Activated T-cell treated with anti-CD3 and anti-CD28 coated beads, Interleukin-2, amount 50 U/mL, for 72 hours (primary cell): ENCODE measurements around the gene TEX264. TPM values are rescaled to one million over a fixed set of nuclear protein-coding genes. Genes with fewer than 3 reads are reported as not detected.

Source experiments
- ATAC-seq, 2 donors: fragments of 150-1000 bp; cut with Tn5 transposase; replicated peaks in 1 of 2; 2 replicates each; pipeline ENCODE4 v1.10.0; 2021; ENCODE audit warnings: moderate library complexity in 2 of 2, mild to moderate bottlenecking in 1 of 2
- DNase-seq, 2 donors: peaks; one replicate each; pipeline ENCODE4 v3.0.0; 2021 to 2022; ENCODE audit warnings: mixed read lengths in 1 of 2
- H3K27ac Mint-ChIP-seq: one replicate; pipeline ENCODE4 v1.8.0; 2022; ENCODE audit warnings: mild to moderate bottlenecking, moderate library complexity, mixed read lengths
- H3K27me3 Mint-ChIP-seq: one replicate; pipeline ENCODE4 v1.8.0; 2022; ENCODE audit warnings: low read depth, mixed read lengths
- H3K36me3 Mint-ChIP-seq, 2 donors: one replicate each; pipeline ENCODE4 v1.8.0; 2022; ENCODE audit warnings: mixed read lengths in 2 of 2, mild to moderate bottlenecking in 1 of 2; ENCODE audit not compliant: insufficient read depth in 2 of 2
- H3K4me1 Mint-ChIP-seq: one replicate; pipeline ENCODE4 v1.8.0; 2022; ENCODE audit warnings: low read depth, mixed read lengths
- H3K4me3 Mint-ChIP-seq, 2 donors: one replicate each; pipeline ENCODE4 v1.8.0; 2022; ENCODE audit warnings: mild to moderate bottlenecking in 2 of 2, mixed read lengths in 2 of 2, moderate library complexity in 2 of 2
- H3K9me3 Mint-ChIP-seq, 2 donors: one replicate each; pipeline ENCODE4 v1.8.0; 2022; ENCODE audit warnings: mixed read lengths in 2 of 2
- total RNA-seq, 2 donors: library from RNA; stranded (reverse); gene quantifications; one replicate each; pipeline ENCODE4 v1.2.3, GENCODE V29; 2022

TEX264 gene
- total RNA-seq, 2 donors from 2014 or later, result 37.8 to 48.0 TPM

DNA sequence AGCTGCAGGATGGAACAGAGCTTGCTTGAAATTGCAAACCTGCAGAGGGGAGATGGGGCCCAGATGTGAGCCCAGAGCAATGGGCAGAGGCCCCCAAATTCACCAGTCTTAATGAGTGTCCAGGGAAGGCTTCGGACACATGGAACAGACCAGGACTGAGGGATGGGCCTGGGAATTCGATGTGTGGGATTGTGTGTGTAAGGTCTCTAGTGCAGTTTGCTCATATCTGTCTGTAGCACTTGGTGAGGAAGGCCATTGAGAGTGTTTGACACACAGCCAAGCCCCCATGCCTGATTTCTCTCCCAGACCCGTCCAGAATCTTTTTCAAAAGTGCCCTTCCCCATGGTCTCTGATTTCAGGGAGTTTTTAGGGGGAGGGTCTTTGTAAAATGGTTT is 17.2 kb downstream of the TEX264 start:
- H3K27me3 Mint-ChIP-seq, result no peaks in the 10 kb centered on the region
- peaks cover 55% of the 10 kb centered on the region for H3K4me1 Mint-ChIP-seq
- ATAC-seq, result no peak
- no peaks in the 10 kb centered on the region for H3K9me3 Mint-ChIP-seq
- H3K36me3 Mint-ChIP-seq, result peaks cover 4 to 18% of the 10 kb centered on the region in 2 donors
- no peak overlapping the region for H3K4me3 Mint-ChIP-seq
- no peak for DNase-seq
- peak overlapping the region; percentile 9 for H3K27ac Mint-ChIP-seq

DNA sequence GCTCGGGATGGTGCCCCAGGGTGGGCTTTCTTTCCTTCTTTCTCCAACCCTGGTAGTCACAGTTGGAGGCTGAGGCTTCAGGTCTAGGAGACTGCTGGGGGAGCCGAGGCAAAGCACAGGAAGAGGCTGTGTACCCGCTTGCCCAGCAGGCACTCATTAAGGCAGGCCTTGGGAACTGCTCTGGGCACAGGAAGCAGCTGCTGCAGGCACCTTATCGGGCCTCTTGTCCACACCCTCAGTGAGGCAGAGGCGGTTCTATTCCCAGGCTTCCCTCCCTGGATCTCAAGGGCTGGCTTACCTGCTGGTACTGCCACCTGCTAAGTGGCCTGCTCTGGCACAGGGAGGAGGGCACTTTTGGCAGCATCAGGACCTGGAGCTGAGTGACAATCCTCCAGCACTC is 20.0 kb downstream of the TEX264 start:
- Mint-ChIP-seq H3K27me3 (no peaks in the 10 kb centered on the region), H3K36me3 (peaks cover 2 to 8% of the 10 kb centered on the region in 2 donors), H3K4me1 (peaks cover 30% of the 10 kb centered on the region), H3K9me3 (no peaks in the 10 kb centered on the region), H3K4me3 (no peak overlapping the region), H3K27ac (no peak overlapping the region)
- no peak for ATAC-seq
- DNase-seq, result no peak

GRCh38 chr3:51691949-51692348 is 20.9 kb downstream of the TEX264 start:
- no peaks in the 10 kb centered on the region for H3K27me3 Mint-ChIP-seq
- peaks cover 2 to 7% of the 10 kb centered on the region in 2 donors for H3K36me3 Mint-ChIP-seq
- H3K4me3 Mint-ChIP-seq, result no peak overlapping the region
- DNase-seq (no peak), ATAC-seq (no peak)
- peaks cover 21% of the 10 kb centered on the region for H3K4me1 Mint-ChIP-seq
- H3K9me3 Mint-ChIP-seq, result no peaks in the 10 kb centered on the region
- H3K27ac Mint-ChIP-seq, result no peak overlapping the region

GRCh38 chr3:51692980-51693395 is 21.9 kb downstream of the TEX264 start:
- ATAC-seq, result no peak
- no peak for DNase-seq
- H3K27me3 Mint-ChIP-seq, result no peaks in the 10 kb centered on the region
- peaks cover 13% of the 10 kb centered on the region for H3K4me1 Mint-ChIP-seq
- no peak overlapping the region for H3K4me3 Mint-ChIP-seq
- no peaks in the 10 kb centered on the region for H3K9me3 Mint-ChIP-seq
- H3K36me3 Mint-ChIP-seq, result peaks cover 2 to 6% of the 10 kb centered on the region in 2 donors
- no peak overlapping the region for H3K27ac Mint-ChIP-seq

- peaks cover 5% of the 10 kb centered on the region for H3K4me1 Mint-ChIP-seq
- peaks cover 0 to 5% of the 10 kb centered on the region in 2 donors for H3K36me3 Mint-ChIP-seq
- no peak overlapping the region for H3K27ac Mint-ChIP-seq
- DNase-seq (no peak), ATAC-seq (no peak)
- no peaks in the 10 kb centered on the region for H3K27me3 Mint-ChIP-seq
- no peak overlapping the region for H3K4me3 Mint-ChIP-seq
- no peaks in the 10 kb centered on the region for H3K9me3 Mint-ChIP-seq
Measured at GRCh38 chr3:51696954-51697353, 25.9 kb downstream of the TEX264 start.

- no peak overlapping the region for H3K4me3 Mint-ChIP-seq
- H3K36me3 Mint-ChIP-seq, result peaks cover 0 to 5% of the 10 kb centered on the region in 2 donors
- DNase-seq (no peak), ATAC-seq (no peak)
- no peaks in the 10 kb centered on the region for H3K9me3 Mint-ChIP-seq
- H3K27me3 Mint-ChIP-seq, result no peaks in the 10 kb centered on the region
- H3K4me1 Mint-ChIP-seq, result peaks cover 5% of the 10 kb centered on the region
- H3K27ac Mint-ChIP-seq, result no peak overlapping the region
Measured at GRCh38 chr3:51698209-51698608, 27.2 kb downstream of the TEX264 start.

GRCh38 chr3:51700403-51700802 is 29.4 kb downstream of the TEX264 start:
- Mint-ChIP-seq H3K4me1 (peaks cover 5% of the 10 kb centered on the region), H3K27ac (no peak overlapping the region), H3K4me3 (no peak overlapping the region), H3K9me3 (no peaks in the 10 kb centered on the region), H3K27me3 (no peaks in the 10 kb centered on the region), H3K36me3 (peaks cover 0 to 5% of the 10 kb centered on the region in 2 donors)
- DNase-seq (no peak), ATAC-seq (no peak)

DNA sequence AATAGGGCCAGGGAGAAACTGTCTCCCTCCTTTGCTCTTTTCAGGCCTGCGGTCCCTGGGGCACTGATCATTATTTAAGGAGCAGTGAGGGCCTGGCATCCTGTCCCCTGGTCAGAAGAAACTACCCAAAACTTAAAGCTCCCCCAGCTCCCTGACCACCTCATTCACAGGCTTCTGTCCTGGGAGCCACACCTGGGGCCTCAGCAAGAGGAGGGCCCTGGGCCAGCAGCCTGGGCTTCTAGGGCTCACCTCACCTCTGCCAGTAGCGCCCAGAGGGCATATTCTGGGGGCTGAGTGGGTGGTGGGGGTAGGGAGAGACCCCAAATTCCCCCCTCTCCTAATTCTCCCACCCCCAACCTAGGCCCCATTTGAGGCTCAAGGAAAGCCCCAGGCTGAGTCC is 31.1 kb downstream of the TEX264 start:
- DNase-seq (no peak), ATAC-seq (no peak)
- no peak overlapping the region for H3K4me3 Mint-ChIP-seq
- H3K27ac Mint-ChIP-seq, result no peak overlapping the region
- peaks cover 2% of the 10 kb centered on the region for H3K27me3 Mint-ChIP-seq
- no peaks in the 10 kb centered on the region for H3K9me3 Mint-ChIP-seq
- H3K36me3 Mint-ChIP-seq, result peaks cover 0 to 5% of the 10 kb centered on the region in 2 donors
- peaks cover 17% of the 10 kb centered on the region for H3K4me1 Mint-ChIP-seq

DNA sequence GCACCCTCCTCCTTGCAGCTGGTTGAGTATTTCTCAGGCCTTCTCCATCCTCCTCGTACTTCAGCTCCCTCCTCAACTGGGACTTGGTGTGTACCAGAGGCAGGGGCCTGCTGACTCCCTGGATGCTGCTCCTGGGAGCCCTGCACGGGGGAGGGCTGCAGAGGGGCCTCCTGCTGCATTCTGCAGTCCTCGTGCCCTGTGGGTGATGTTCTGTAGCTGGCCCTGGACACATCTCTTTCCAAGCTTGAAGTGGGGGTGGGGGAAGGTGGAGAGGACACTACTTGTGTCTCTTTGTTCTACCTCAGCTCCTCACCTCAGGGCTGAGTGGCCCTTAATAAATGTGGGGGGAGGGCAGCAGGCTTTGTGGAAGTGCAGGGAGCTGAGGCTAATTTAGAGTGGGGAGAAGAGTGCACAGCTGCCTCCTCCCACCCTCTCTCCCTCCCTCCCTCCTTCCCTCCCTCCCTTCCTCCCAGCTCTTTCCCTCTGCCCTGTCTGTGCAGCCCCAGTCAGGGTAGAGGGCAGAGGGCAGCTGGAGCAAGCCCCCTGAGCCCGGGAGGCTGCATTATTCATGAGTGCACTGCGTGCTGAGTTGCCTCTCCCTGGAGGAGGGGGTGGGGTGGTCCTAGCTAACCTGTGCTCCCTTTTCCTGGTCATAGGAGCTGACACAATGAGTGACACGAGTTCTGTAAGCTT is 32.2 kb downstream of the TEX264 start:
- ATAC-seq (no peak), DNase-seq (no peak)
- Mint-ChIP-seq H3K27me3 (peaks cover 11% of the 10 kb centered on the region), H3K9me3 (no peaks in the 10 kb centered on the region), H3K36me3 (peaks cover 0 to 5% of the 10 kb centered on the region in 2 donors), H3K4me3 (no peak overlapping the region), H3K4me1 (peaks cover 19% of the 10 kb centered on the region), H3K27ac (no peak overlapping the region)

GRCh38 chr3:51703761-51704510 is 32.9 kb downstream of the TEX264 start:
- H3K27me3 Mint-ChIP-seq, result peaks cover 11% of the 10 kb centered on the region
- no peak overlapping the region for H3K4me3 Mint-ChIP-seq
- no peaks in the 10 kb centered on the region for H3K9me3 Mint-ChIP-seq
- DNase-seq (no peak), ATAC-seq (no peak)
- H3K27ac Mint-ChIP-seq, result no peak overlapping the region
- H3K4me1 Mint-ChIP-seq, result peaks cover 19% of the 10 kb centered on the region
- peaks cover 0 to 5% of the 10 kb centered on the region in 2 donors for H3K36me3 Mint-ChIP-seq

DNA sequence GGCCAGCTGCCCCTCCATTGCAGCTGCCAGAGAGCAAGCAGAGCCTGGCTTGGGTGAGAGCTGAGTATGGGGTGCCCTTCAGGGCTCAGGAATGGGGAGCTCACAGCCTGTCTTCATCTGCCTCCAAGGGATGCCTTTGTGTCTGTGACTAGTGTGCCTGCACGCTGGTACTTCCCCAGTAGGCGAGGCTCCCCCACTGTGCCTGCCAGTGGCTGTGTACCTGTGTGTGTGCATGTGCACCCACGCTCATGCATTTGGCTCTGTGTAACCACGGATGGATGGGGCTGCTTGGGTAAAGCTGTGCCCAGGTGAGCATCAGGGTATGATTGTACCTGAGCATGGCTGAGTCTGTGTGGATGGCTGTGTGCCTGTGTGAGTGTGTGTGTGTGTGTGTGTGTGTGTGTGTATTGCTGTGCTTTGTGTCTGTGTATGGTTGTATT is 33.5 kb downstream of the TEX264 start:
- peaks cover 19% of the 10 kb centered on the region for H3K4me1 Mint-ChIP-seq
- no peak for ATAC-seq
- no peak for DNase-seq

GRCh38 chr3:51705276-51706020 is 34.4 kb downstream of the TEX264 start:
- Mint-ChIP-seq H3K4me3 (no peak overlapping the region), H3K36me3 (peaks cover 2% of the 10 kb centered on the region in 2 donors), H3K4me1 (peaks cover 23% of the 10 kb centered on the region), H3K9me3 (peaks cover 2% of the 10 kb centered on the region in 2 donors), H3K27me3 (peaks cover 11% of the 10 kb centered on the region), H3K27ac (no peak overlapping the region)
- ATAC-seq (no peak), DNase-seq (no peak)

More for the DNA sequence above, 33.5 kb downstream of the TEX264 start:
- Mint-ChIP-seq H3K9me3 (no peaks in the 10 kb centered on the region), H3K36me3 (peaks cover 0 to 2% of the 10 kb centered on the region in 2 donors), H3K4me3 (no peak overlapping the region), H3K27me3 (peaks cover 11% of the 10 kb centered on the region), H3K27ac (no peak overlapping the region)

DNA sequence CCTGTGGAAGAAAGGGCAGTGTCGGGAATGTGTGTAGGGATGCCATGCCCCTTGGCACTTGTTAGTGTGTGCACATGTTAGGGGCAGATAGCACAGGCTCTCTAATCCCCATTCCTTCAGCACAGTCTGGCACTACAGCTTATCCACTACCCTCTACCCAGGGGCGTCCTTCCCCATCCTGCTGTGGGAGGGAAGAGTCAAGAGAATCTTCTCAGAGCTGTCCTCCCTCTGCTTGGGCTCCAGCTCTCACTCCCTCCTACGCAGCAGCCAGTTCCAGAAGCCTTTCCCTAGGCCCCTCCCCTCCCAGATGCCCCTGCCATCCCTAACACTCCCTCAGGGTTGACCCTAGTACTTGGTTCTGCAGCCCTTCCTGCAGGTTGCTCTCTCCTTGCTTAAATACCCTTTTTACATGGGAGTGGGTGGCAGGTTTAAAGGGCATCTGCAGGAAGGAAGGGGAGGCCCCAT is 35.0 kb downstream of the TEX264 start:
- DNase-seq (no peak), ATAC-seq (no peak)
- Mint-ChIP-seq H3K4me3 (no peak overlapping the region), H3K4me1 (peaks cover 23% of the 10 kb centered on the region), H3K27ac (no peak overlapping the region), H3K36me3 (peaks cover 2% of the 10 kb centered on the region in 2 donors), H3K9me3 (peaks cover 2% of the 10 kb centered on the region in 2 donors), H3K27me3 (peaks cover 11% of the 10 kb centered on the region)
